ENCODE results near the gene CEP290. TPM values are rescaled to one million over a fixed set of nuclear protein-coding genes. Genes with fewer than 3 reads are reported as not detected.

Gene CEP290
- total and polyA plus RNA-seq, 8 donors = 10.8 to 36.4 (median 31.0) TPM

GRCh38 chr12:88029093-88029665 is 112.7 kb downstream of the CEP290 start, which contains the start of gene C12orf50:
C12orf50 (minus strand) TSS chr12:88029401; CDS start chr12:88026962, 2,439 bp downstream.
- no peaks in the 10 kb centered on the region for H3K27me3 ChIP-seq
- H3K4me3 ChIP-seq = no peak within 1 kb of the TSS
- H3K36me3 ChIP-seq = no peaks in the 10 kb centered on the region
- TF ChIP-seq CTCF (IDR thresholded peaks at IDR 0.05) = no peak
- H3K4me1 ChIP-seq = no peaks in the 10 kb centered on the region
- ATAC-seq = no peak
- no peak within 1 kb of the TSS for H3K27ac ChIP-seq
- DNase-seq = no peak
- intact Hi-C loops (cut with DNase I) = no loop called here
- H3K9me3 ChIP-seq = no peaks in the 10 kb centered on the region

- TF ChIP-seq CTCF (IDR thresholded peaks at IDR 0.05) = no peak
- intact Hi-C loops (cut with DNase I) = no loop called here
Measured at GRCh38 chr12:88026196-88026595, 115.7 kb downstream of the CEP290 start.

GRCh38 chr12:88017964-88018363 is 123.9 kb downstream of the CEP290 start:
- no peak for TF ChIP-seq CTCF (IDR thresholded peaks at IDR 0.05)
- Histone ChIP-seq H3K9me3 (peaks cover 0 to 17% of the 10 kb centered on the region in 2 donors), H3K4me1 (no peaks in the 10 kb centered on the region), H3K27ac (no peak overlapping the region), H3K36me3 (no peaks in the 10 kb centered on the region), H3K27me3 (no peaks in the 10 kb centered on the region), H3K4me3 (no peak overlapping the region)
- ATAC-seq (no peak), DNase-seq (no peak)
- intact Hi-C loops (cut with DNase I) = no loop called here

More at GRCh38 chr12:88026196-88026595, 115.7 kb downstream of the CEP290 start:
- Histone ChIP-seq H3K4me1 (no peaks in the 10 kb centered on the region), H3K27ac (no peak overlapping the region), H3K9me3 (no peaks in the 10 kb centered on the region), H3K4me3 (no peak overlapping the region), H3K27me3 (no peaks in the 10 kb centered on the region), H3K36me3 (no peaks in the 10 kb centered on the region)
- ATAC-seq (no peak), DNase-seq (no peak)

GRCh38 chr12:88015825-88016224 is 126.1 kb downstream of the CEP290 start:
- no peaks in the 10 kb centered on the region for H3K27me3 ChIP-seq
- TF ChIP-seq CTCF (IDR thresholded peaks at IDR 0.05) = no peak
- no peak for ATAC-seq
- no peak overlapping the region for H3K4me3 ChIP-seq
- peaks cover 0 to 17% of the 10 kb centered on the region in 2 donors for H3K9me3 ChIP-seq
- intact Hi-C loops (cut with DNase I) = no loop called here
- no peak for DNase-seq
- no peak overlapping the region for H3K27ac ChIP-seq
- no peaks in the 10 kb centered on the region for H3K36me3 ChIP-seq
- H3K4me1 ChIP-seq = no peaks in the 10 kb centered on the region

GRCh38 chr12:88011755-88012154 is 130.1 kb downstream of the CEP290 start:
- no peaks in the 10 kb centered on the region for H3K4me1 ChIP-seq
- TF ChIP-seq CTCF (IDR thresholded peaks at IDR 0.05) = no peak
- H3K9me3 ChIP-seq = no peaks in the 10 kb centered on the region
- H3K4me3 ChIP-seq = no peak overlapping the region
- H3K27me3 ChIP-seq = no peaks in the 10 kb centered on the region
- no peaks in the 10 kb centered on the region for H3K36me3 ChIP-seq
- ATAC-seq = no peak
- peak in 1 of 4 donors; percentile 35 for DNase-seq
- intact Hi-C loops (cut with DNase I) = no loop called here
- H3K27ac ChIP-seq = no peak overlapping the region

All from left lung (tissue), 10 donors.